Measurements from ENCODE around the gene DPY19L1.

- TF ChIP-seq CTCF (conservative IDR thresholded peaks at IDR 0.05) = no peak
- TF ChIP-seq ZFX (IDR thresholded peaks at IDR 0.05) = no peak
These were observed 29.5 kb downstream of the DPY19L1 start for GRCh38 chr7:35007768-35008167.

Measured in C4-2B (cell line).